Memory B cell (primary cell): ENCODE results near the gene DLX4.

Experiments used
- ATAC-seq: fragments of 150-1000 bp; cut with Tn5 transposase; 2 replicates; pipeline ENCODE4 v1.10.0; 2021; ENCODE audit warnings: low read depth, mild to moderate bottlenecking, moderate library complexity
- DNase-seq, 2 donors: peaks; one replicate each; pipeline ENCODE4 v3.0.0; 2022; ENCODE audit warnings: low spot score in 2 of 2
- H3K27ac Mint-ChIP-seq: one replicate; pipeline ENCODE4 v1.8.0; 2022; ENCODE audit warnings: mild to moderate bottlenecking, moderate library complexity, mixed read lengths
- H3K27me3 Mint-ChIP-seq: one replicate; pipeline ENCODE4 v1.8.0; 2022; ENCODE audit warnings: mixed read lengths
- H3K36me3 Mint-ChIP-seq: one replicate; pipeline ENCODE4 v1.8.0; 2022; ENCODE audit warnings: mild to moderate bottlenecking, mixed read lengths
- H3K4me1 Mint-ChIP-seq: one replicate; pipeline ENCODE4 v1.8.0; 2022; ENCODE audit warnings: mixed read lengths
- H3K4me3 Mint-ChIP-seq: one replicate; pipeline ENCODE4 v1.8.0; 2022; ENCODE audit warnings: mild to moderate bottlenecking, moderate library complexity, mixed read lengths
- H3K9me3 Mint-ChIP-seq: one replicate; pipeline ENCODE4 v1.8.0; 2022; ENCODE audit warnings: mixed read lengths

The DLX4 gene

GRCh38 chr17:49992933-49993422 is 24.0 kb downstream of the DLX4 start:
- peak overlapping the region; percentile 65 for H3K4me3 Mint-ChIP-seq
- H3K27ac Mint-ChIP-seq = no peak overlapping the region
- H3K4me1 Mint-ChIP-seq = peaks cover 24% of the 10 kb centered on the region
- ATAC-seq (no peak), DNase-seq (no peak)
- H3K9me3 Mint-ChIP-seq = no peaks in the 10 kb centered on the region
- H3K27me3 Mint-ChIP-seq = peaks cover 46% of the 10 kb centered on the region
- H3K36me3 Mint-ChIP-seq = peaks cover 2% of the 10 kb centered on the region

- peaks cover 2% of the 10 kb centered on the region for H3K36me3 Mint-ChIP-seq
- H3K4me3 Mint-ChIP-seq = peak overlapping the region; percentile 86
- H3K27ac Mint-ChIP-seq = peak overlapping the region; percentile 2
- ATAC-seq (peak; percentile 20), DNase-seq (no peak)
- H3K4me1 Mint-ChIP-seq = peaks cover 27% of the 10 kb centered on the region
- no peaks in the 10 kb centered on the region for H3K9me3 Mint-ChIP-seq
- H3K27me3 Mint-ChIP-seq = peaks cover 43% of the 10 kb centered on the region
Measured at GRCh38 chr17:49993423-49994060, 24.6 kb downstream of the DLX4 start.

GRCh38 chr17:49994085-49995054 is 25.4 kb downstream of the DLX4 start:
- H3K9me3 Mint-ChIP-seq = no peaks in the 10 kb centered on the region
- peak overlapping the region; percentile 86 for H3K4me3 Mint-ChIP-seq
- peaks cover 44% of the 10 kb centered on the region for H3K27me3 Mint-ChIP-seq
- H3K4me1 Mint-ChIP-seq = peaks cover 26% of the 10 kb centered on the region
- H3K36me3 Mint-ChIP-seq = peaks cover 2% of the 10 kb centered on the region
- H3K27ac Mint-ChIP-seq = peak overlapping the region; percentile 2
- DNase-seq (no peak), ATAC-seq (no peak)

- peak within 1 kb of the TSS; percentile 2 for H3K27ac Mint-ChIP-seq
- no peak for ATAC-seq
- peak in 1 of 2 donors; percentile 34 for DNase-seq
Measured at GRCh38 chr17:49995055-49995738, 26.2 kb downstream of the DLX4 start, which contains the start of gene DLX3. Gene DLX3, minus strand, starts transcription at chr17:49995224. Its CDS starts 226 bp downstream, at chr17:49994998.

GRCh38 chr17:49996121-49996494 is 27.1 kb downstream of the DLX4 start:
- Mint-ChIP-seq H3K4me3 (no peak overlapping the region), H3K36me3 (peaks cover 2% of the 10 kb centered on the region), H3K9me3 (no peaks in the 10 kb centered on the region), H3K27ac (no peak overlapping the region), H3K27me3 (peaks cover 51% of the 10 kb centered on the region), H3K4me1 (peaks cover 26% of the 10 kb centered on the region)
- DNase-seq (no peak), ATAC-seq (no peak)

More at GRCh38 chr17:49995055-49995738, 26.2 kb downstream of the DLX4 start, which contains the start of gene DLX3:
- peaks cover 26% of the 10 kb centered on the region for H3K4me1 Mint-ChIP-seq
- H3K9me3 Mint-ChIP-seq = no peaks in the 10 kb centered on the region
- H3K36me3 Mint-ChIP-seq = peaks cover 2% of the 10 kb centered on the region
- peaks cover 47% of the 10 kb centered on the region for H3K27me3 Mint-ChIP-seq
- peak within 1 kb of the TSS; percentile 86 for H3K4me3 Mint-ChIP-seq

GRCh38 chr17:49996495-49997300 is 27.7 kb downstream of the DLX4 start:
- Mint-ChIP-seq H3K4me3 (peak overlapping the region; percentile 53), H3K4me1 (peaks cover 26% of the 10 kb centered on the region), H3K9me3 (no peaks in the 10 kb centered on the region), H3K27me3 (peaks cover 51% of the 10 kb centered on the region), H3K27ac (no peak overlapping the region), H3K36me3 (peaks cover 2% of the 10 kb centered on the region)
- peak; percentile 45 for ATAC-seq
- DNase-seq = peak; percentile 73 to 86

- Mint-ChIP-seq H3K27ac (no peak overlapping the region), H3K4me3 (peak overlapping the region; percentile 51), H3K36me3 (peaks cover 2% of the 10 kb centered on the region), H3K9me3 (no peaks in the 10 kb centered on the region), H3K27me3 (peaks cover 48% of the 10 kb centered on the region), H3K4me1 (peaks cover 26% of the 10 kb centered on the region)
- ATAC-seq (no peak), DNase-seq (no peak)
Measured at GRCh38 chr17:49997301-49997650, 28.3 kb downstream of the DLX4 start.

- Mint-ChIP-seq H3K4me1 (peaks cover 24% of the 10 kb centered on the region), H3K27ac (no peak overlapping the region), H3K36me3 (peaks cover 2% of the 10 kb centered on the region)
Measured at GRCh38 chr17:49997773-49998703, 29.0 kb downstream of the DLX4 start.

GRCh38 chr17:49998836-49999511 is 30.0 kb downstream of the DLX4 start:
- Mint-ChIP-seq H3K9me3 (no peaks in the 10 kb centered on the region), H3K27me3 (peaks cover 42% of the 10 kb centered on the region), H3K4me3 (no peak overlapping the region), H3K36me3 (peaks cover 1% of the 10 kb centered on the region), H3K4me1 (peaks cover 21% of the 10 kb centered on the region), H3K27ac (no peak overlapping the region)
- no peak for ATAC-seq
- no peak for DNase-seq

More at GRCh38 chr17:49997773-49998703, 29.0 kb downstream of the DLX4 start:
- Mint-ChIP-seq H3K4me3 (no peak overlapping the region), H3K9me3 (no peaks in the 10 kb centered on the region), H3K27me3 (peaks cover 44% of the 10 kb centered on the region)
- ATAC-seq (peak; percentile 83), DNase-seq (peak; percentile 80 to 83)

GRCh38 chr17:50003911-50004310 is 34.9 kb downstream of the DLX4 start:
- H3K36me3 Mint-ChIP-seq = peaks cover 1% of the 10 kb centered on the region
- DNase-seq = no peak
- H3K27me3 Mint-ChIP-seq = peaks cover 19% of the 10 kb centered on the region

GRCh38 chr17:50009282-50009681 is 40.3 kb downstream of the DLX4 start:
- Mint-ChIP-seq H3K4me3 (no peak overlapping the region), H3K4me1 (peaks cover 10% of the 10 kb centered on the region), H3K27me3 (peaks cover 5% of the 10 kb centered on the region), H3K27ac (no peak overlapping the region), H3K9me3 (peaks cover 11% of the 10 kb centered on the region), H3K36me3 (peaks cover 5% of the 10 kb centered on the region)
- DNase-seq (no peak), ATAC-seq (no peak)

More at GRCh38 chr17:50003911-50004310, 34.9 kb downstream of the DLX4 start:
- H3K4me1 Mint-ChIP-seq = peaks cover 10% of the 10 kb centered on the region
- H3K27ac Mint-ChIP-seq = no peak overlapping the region
- no peak overlapping the region for H3K4me3 Mint-ChIP-seq
- no peak for ATAC-seq
- peaks cover 2% of the 10 kb centered on the region for H3K9me3 Mint-ChIP-seq

- ATAC-seq = no peak
- Mint-ChIP-seq H3K9me3 (peaks cover 15% of the 10 kb centered on the region), H3K4me1 (no peaks in the 10 kb centered on the region), H3K27ac (no peak overlapping the region), H3K36me3 (peaks cover 7% of the 10 kb centered on the region), H3K4me3 (no peak overlapping the region), H3K27me3 (peaks cover 10% of the 10 kb centered on the region)
- no peak for DNase-seq
Measured at GRCh38 chr17:50013079-50013478, 44.1 kb downstream of the DLX4 start.
